Skin epidermis (tissue), 12 donors: Measurements from ENCODE around the gene SLC2A5.

Source experiments
- H3K27ac ChIP-seq, 21 experiments: fragments of 200-600 bp; sonication (generic) in 11 of 21; one replicate each; pipeline ENCODE4 v1.5.0; 2020; ENCODE audit warnings: mild to moderate bottlenecking in 3 of 21, inconsistent platforms in 2 of 21, moderate library complexity in 2 of 21
- H3K4me3 ChIP-seq, 7 experiments: fragments of 200-600 bp; sonication (generic) in 2 of 7; one replicate each; pipeline ENCODE4 v1.5.0; 2020; ENCODE audit warnings: inconsistent platforms in 2 of 7, mild to moderate bottlenecking in 2 of 7, moderate library complexity in 1 of 7

Gene SLC2A5

DNA sequence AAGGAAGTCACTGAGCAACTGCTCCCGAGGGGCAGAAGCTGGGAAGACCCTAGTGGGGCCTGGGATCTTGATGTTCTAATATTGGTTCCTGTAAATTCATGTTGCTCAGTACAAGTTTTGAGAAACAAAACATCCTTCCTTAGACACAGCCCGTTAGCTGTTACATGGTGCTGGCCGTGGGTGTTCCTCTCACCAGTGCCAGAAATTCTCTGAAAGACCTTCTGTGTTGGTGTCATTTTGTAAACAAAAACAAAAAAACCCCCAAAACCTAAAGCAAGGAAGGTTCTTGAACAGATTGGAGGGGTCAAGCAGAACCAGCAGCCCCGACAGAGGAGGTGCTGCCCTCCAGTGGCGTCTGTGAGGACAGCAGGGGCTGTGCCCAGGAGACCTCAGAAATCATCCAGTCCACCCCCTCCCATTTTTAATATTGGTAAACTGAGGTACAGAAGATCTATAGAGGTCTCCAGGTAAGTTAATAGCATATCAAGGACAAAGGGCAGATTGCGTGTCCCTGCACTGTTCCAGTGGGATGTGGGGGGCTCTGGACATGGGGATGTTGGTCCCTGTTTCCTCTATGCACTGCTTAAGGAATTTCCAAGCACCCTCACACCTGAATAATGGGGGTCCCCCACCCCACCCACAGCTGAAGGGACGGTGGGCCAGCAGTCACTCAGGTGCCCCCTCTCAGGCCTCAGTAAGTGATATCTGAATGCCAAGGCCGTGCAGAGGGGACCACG is 81.4 kb downstream of the SLC2A5 start:
- Histone ChIP-seq H3K4me3 (no peak overlapping the region), H3K27ac (peak overlapping the region in 8 of 21 experiments; percentile 11 to 55 (median 34))

DNA sequence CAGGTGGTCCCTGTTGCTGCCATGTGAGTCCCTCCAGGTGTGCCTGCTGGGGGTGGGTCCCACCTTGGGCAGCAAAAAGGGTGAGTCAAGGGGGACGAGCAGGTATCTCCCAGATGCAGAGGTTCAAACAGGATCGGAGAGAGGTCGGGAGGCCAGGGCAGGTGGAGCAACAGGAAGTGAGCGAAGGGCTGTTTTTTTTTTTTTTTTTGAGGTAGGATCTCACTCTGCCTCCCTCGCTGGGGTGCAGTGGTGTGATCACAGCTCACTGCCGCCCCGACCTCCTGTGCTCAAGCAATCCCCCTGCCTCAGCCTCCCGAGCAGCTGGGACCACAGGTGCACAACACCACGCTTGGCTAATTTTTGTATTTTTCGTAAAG is 82.6 kb downstream of the SLC2A5 start:
- H3K27ac ChIP-seq: peak overlapping the region in 7 of 21 experiments; percentile 27 to 62 (median 44)
- H3K4me3 ChIP-seq: no peak overlapping the region

- peak overlapping the region in 12 of 21 experiments; percentile 3 to 62 (median 44) for H3K27ac ChIP-seq
- H3K4me3 ChIP-seq: no peak overlapping the region
These were observed 83.3 kb downstream of the SLC2A5 start for GRCh38 chr1:8985915-8986813.
